GM23338 (cell line): ENCODE results near the gene ALG9. TPM values are rescaled to one million over a fixed set of nuclear protein-coding genes. Genes with fewer than 3 reads are reported as not detected.

Source experiments
- ATAC-seq: fragments of 200-7000 bp; cut with Tn5 transposase; 3 replicates; pipeline ENCODE4 v1.9.1; 2020
- DNase-seq: peaks from one replicate; pipeline ENCODE4 v3.0.0-alpha.2; 2015; ENCODE audit warnings: low spot score
- H2AFZ ChIP-seq: fragments of 200-600 bp; sonication (generic); 2 replicates; pipeline ENCODE4 v1.8.0; 2016; ENCODE audit warnings: antibody characterized with exemption, mild to moderate bottlenecking, moderate library complexity
- H3F3A ChIP-seq: fragments of 200-600 bp; sonication (generic); replicated peaks from 2 replicates; pipeline ENCODE4 v1.8.0; 2017; ENCODE audit warnings: antibody characterized with exemption, mixed run types, low read depth
- H3K27ac ChIP-seq: fragments of 200-600 bp; sonication (generic); 2 replicates; pipeline ENCODE4 v1.6.1; 2016; ENCODE audit warnings: low read depth
- H3K27me3 ChIP-seq: fragments of 200-600 bp; sonication (generic); 2 replicates; pipeline ENCODE4 v1.8.0; 2016; ENCODE audit warnings: mild to moderate bottlenecking, mixed run types, moderate library complexity; ENCODE audit not compliant: insufficient read depth
- H3K36me3 ChIP-seq: fragments of 200-600 bp; sonication (generic); 2 replicates; pipeline ENCODE4 v1.8.0; 2016; ENCODE audit warnings: mild to moderate bottlenecking; ENCODE audit not compliant: insufficient read depth
- H3K4me1 ChIP-seq: fragments of 200-600 bp; sonication (generic); 2 replicates; pipeline ENCODE4 v1.8.0; 2016; ENCODE audit warnings: mild to moderate bottlenecking, moderate library complexity; ENCODE audit not compliant: insufficient read depth
- H3K4me2 ChIP-seq: fragments of 200-600 bp; sonication (generic); 2 replicates; pipeline ENCODE4 v1.7.1; 2017; ENCODE audit warnings: mixed run types
- H3K4me3 ChIP-seq: fragments of 200-600 bp; sonication (generic); 2 replicates; pipeline ENCODE4 v1.6.1; 2016; ENCODE audit warnings: mixed run types
- H3K79me2 ChIP-seq: fragments of 200-600 bp; sonication (generic); replicated peaks from 2 replicates; pipeline ENCODE4 v1.8.0; 2017; ENCODE audit warnings: mild to moderate bottlenecking; ENCODE audit not compliant: insufficient read depth
- H3K9me2 ChIP-seq: fragments of 200-600 bp; sonication (generic); 2 replicates; pipeline ENCODE4 v1.8.0; 2017; ENCODE audit not compliant: insufficient read depth
- H4K20me1 ChIP-seq: fragments of 200-600 bp; sonication (generic); replicated peaks from 2 replicates; pipeline ENCODE4 v1.8.0; 2017; ENCODE audit warnings: mild to moderate bottlenecking; ENCODE audit not compliant: insufficient read depth
- H3K27ac Mint-ChIP-seq: 2 replicates; pipeline ENCODE4 v1.8.0; 2020; ENCODE audit warnings: inconsistent platforms, mild to moderate bottlenecking, moderate library complexity, mixed read lengths
- H3K27me3 Mint-ChIP-seq: 3 replicates; pipeline ENCODE4 v1.8.0; 2022; ENCODE audit warnings: low read depth, mild to moderate bottlenecking, moderate library complexity, mixed read lengths, inconsistent platforms; ENCODE audit not compliant: insufficient read depth, poor library complexity
- H3K36me3 Mint-ChIP-seq: 3 replicates; pipeline ENCODE4 v1.8.0; 2021; ENCODE audit warnings: low read depth, mild to moderate bottlenecking, inconsistent platforms, moderate library complexity, mixed read lengths
- H3K4me1 Mint-ChIP-seq: 3 replicates; pipeline ENCODE4 v1.8.0; 2020; ENCODE audit warnings: mild to moderate bottlenecking, inconsistent platforms, mixed read lengths
- H3K4me3 Mint-ChIP-seq: 3 replicates; pipeline ENCODE4 v1.8.0; 2021; ENCODE audit warnings: moderate library complexity, mild to moderate bottlenecking, inconsistent platforms, mixed read lengths
- H3K9me3 Mint-ChIP-seq: 3 replicates; pipeline ENCODE4 v1.8.0; 2020; ENCODE audit warnings: moderate library complexity, mild to moderate bottlenecking, inconsistent platforms, mixed read lengths
- CREB1 ChIP-seq: fragments of 250-450 bp; sonication (Bioruptor Pico); IDR thresholded peaks from 2 replicates; pipeline ENCODE4 v1.5.0; 2020; ENCODE audit warnings: low read depth, mild to moderate bottlenecking, moderate library complexity
- EZH2 ChIP-seq: fragments of 200-600 bp; sonication (generic); IDR thresholded peaks from one replicate; pipeline ENCODE4 v1.8.0; 2017; ENCODE audit warnings: antibody characterized with exemption, mild to moderate bottlenecking, low read depth; ENCODE audit not compliant: unreplicated experiment
- EZH2phosphoT487 ChIP-seq: fragments of 200-600 bp; sonication (generic); IDR thresholded peaks from one replicate; pipeline ENCODE4 v1.8.1; 2018; ENCODE audit warnings: antibody characterized with exemption; ENCODE audit not compliant: unreplicated experiment
- JUNB ChIP-seq: IDR thresholded peaks from one replicate; pipeline ENCODE4 v1.6.1; 2016; ENCODE audit warnings: antibody characterized with exemption; ENCODE audit not compliant: unreplicated experiment
- NANOG ChIP-seq: IDR thresholded peaks from 2 replicates; pipeline ENCODE4 v1.6.1; 2016; ENCODE audit warnings: antibody characterized with exemption, borderline replicate concordance
- POLR2AphosphoS5 ChIP-seq: IDR thresholded peaks from 2 replicates; pipeline ENCODE4 v1.6.1; 2016; ENCODE audit warnings: antibody characterized with exemption, low read depth
- STAT1 ChIP-seq: IDR thresholded peaks from one replicate; pipeline ENCODE4 v1.6.1; 2016; ENCODE audit warnings: antibody characterized with exemption; ENCODE audit not compliant: unreplicated experiment
- ZNF114 ChIP-seq: fragments of 250-450 bp; sonication (Bioruptor Pico); IDR thresholded peaks from 2 replicates; pipeline ENCODE4 v1.5.0; 2020; ENCODE audit warnings: mild to moderate bottlenecking, moderate library complexity
- ZNF331 ChIP-seq: fragments of 250-450 bp; sonication (Bioruptor Pico); IDR thresholded peaks from 2 replicates; pipeline ENCODE4 v1.5.0; 2020; ENCODE audit warnings: low read depth, mild to moderate bottlenecking, moderate library complexity
- polyA plus RNA-seq: library from polyadenylated mRNA; unstranded; fragments of >200 nt; fragmentation: Nextera tagmentation; extraction: Ambion mirVana; gene quantifications from 2 replicates; pipeline ENCODE4 v1.2.1, GENCODE V29; 2016
- total RNA-seq: library from RNA; depleted of rRNA; stranded (reverse); fragments of >200 nt; shearing (Covaris generic); gene quantifications from 2 replicates; pipeline ENCODE4 v1.2.3, GENCODE V29; 2014
- TF ChIP-seq, protein P1 (sequence below), 2 experiments: fragments of 200-600 bp in 1 of 2; sonication (generic) in 1 of 2; conservative IDR thresholded peaks; 2 replicates each; pipeline versions ENCODE4 v1.5.1 to v1.6.1; 2016 to 2017; ENCODE audit warnings: antibody characterized with exemption in 2 of 2, low read depth in 2 of 2, mild to moderate bottlenecking in 2 of 2, moderate library complexity in 1 of 2
- TF ChIP-seq, protein P2 (sequence below): fragments of 250-450 bp; sonication (Bioruptor Pico); IDR thresholded peaks from 2 replicates; pipeline ENCODE4 v1.5.0; 2020; ENCODE audit warnings: mild to moderate bottlenecking, moderate library complexity
- TF ChIP-seq, protein P3 (sequence below): IDR thresholded peaks from one replicate; pipeline ENCODE4 v1.6.1; 2018; ENCODE audit warnings: antibody characterized with exemption; ENCODE audit not compliant: unreplicated experiment
- TF ChIP-seq, protein P4 (sequence below): IDR thresholded peaks from 2 replicates; pipeline ENCODE4 v1.6.1; 2016; ENCODE audit warnings: antibody characterized with exemption

Gene ALG9
- total and polyA plus RNA-seq, 2 experiments from 2014 or later, result 25.4 to 31.1 TPM

DNA sequence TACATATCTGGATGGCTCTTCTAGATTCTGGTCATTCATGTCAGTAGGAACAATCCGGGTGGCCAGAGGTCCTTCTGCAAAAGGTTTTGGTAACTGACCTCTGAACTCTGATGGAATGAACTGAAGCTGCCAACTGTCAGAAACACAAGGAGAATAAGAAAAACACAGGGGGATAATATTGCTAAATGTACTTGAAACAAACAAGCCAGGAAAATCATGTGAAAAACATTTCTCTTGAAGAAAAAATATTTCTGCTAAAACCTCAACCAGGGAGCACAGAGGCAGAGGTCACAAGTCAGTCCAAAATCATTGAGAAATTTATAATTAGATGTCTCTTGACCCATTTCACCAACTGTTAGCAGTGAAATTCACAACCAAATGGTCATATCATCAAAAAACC is 35.2 kb downstream of the ALG9 start:
- H3K4me1 ChIP-seq, result peaks cover 5% of the 10 kb centered on the region; the same call in 1 of the 2 replicates
- H3K4me3 ChIP-seq, result no peak overlapping the region
- peaks cover 4% of the 10 kb centered on the region; the same call in 1 of the 3 replicates for H3K36me3 Mint-ChIP-seq
- H3K9me2 ChIP-seq, result no peaks in the 10 kb centered on the region
- no peak overlapping the region for H3K4me3 Mint-ChIP-seq
- H3K36me3 ChIP-seq, result no peaks in the 10 kb centered on the region
- no peak for TF ChIP-seq EZH2phosphoT487
- no peak for TF ChIP-seq NANOG
- TF ChIP-seq, protein P1, sequence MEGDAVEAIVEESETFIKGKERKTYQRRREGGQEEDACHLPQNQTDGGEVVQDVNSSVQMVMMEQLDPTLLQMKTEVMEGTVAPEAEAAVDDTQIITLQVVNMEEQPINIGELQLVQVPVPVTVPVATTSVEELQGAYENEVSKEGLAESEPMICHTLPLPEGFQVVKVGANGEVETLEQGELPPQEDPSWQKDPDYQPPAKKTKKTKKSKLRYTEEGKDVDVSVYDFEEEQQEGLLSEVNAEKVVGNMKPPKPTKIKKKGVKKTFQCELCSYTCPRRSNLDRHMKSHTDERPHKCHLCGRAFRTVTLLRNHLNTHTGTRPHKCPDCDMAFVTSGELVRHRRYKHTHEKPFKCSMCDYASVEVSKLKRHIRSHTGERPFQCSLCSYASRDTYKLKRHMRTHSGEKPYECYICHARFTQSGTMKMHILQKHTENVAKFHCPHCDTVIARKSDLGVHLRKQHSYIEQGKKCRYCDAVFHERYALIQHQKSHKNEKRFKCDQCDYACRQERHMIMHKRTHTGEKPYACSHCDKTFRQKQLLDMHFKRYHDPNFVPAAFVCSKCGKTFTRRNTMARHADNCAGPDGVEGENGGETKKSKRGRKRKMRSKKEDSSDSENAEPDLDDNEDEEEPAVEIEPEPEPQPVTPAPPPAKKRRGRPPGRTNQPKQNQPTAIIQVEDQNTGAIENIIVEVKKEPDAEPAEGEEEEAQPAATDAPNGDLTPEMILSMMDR (conservative IDR thresholded peaks at IDR 0.05; ENCODE audit: low read depth in 2 of 2), result no peak
- no peak for TF ChIP-seq EZH2
- TF ChIP-seq, protein P2, sequence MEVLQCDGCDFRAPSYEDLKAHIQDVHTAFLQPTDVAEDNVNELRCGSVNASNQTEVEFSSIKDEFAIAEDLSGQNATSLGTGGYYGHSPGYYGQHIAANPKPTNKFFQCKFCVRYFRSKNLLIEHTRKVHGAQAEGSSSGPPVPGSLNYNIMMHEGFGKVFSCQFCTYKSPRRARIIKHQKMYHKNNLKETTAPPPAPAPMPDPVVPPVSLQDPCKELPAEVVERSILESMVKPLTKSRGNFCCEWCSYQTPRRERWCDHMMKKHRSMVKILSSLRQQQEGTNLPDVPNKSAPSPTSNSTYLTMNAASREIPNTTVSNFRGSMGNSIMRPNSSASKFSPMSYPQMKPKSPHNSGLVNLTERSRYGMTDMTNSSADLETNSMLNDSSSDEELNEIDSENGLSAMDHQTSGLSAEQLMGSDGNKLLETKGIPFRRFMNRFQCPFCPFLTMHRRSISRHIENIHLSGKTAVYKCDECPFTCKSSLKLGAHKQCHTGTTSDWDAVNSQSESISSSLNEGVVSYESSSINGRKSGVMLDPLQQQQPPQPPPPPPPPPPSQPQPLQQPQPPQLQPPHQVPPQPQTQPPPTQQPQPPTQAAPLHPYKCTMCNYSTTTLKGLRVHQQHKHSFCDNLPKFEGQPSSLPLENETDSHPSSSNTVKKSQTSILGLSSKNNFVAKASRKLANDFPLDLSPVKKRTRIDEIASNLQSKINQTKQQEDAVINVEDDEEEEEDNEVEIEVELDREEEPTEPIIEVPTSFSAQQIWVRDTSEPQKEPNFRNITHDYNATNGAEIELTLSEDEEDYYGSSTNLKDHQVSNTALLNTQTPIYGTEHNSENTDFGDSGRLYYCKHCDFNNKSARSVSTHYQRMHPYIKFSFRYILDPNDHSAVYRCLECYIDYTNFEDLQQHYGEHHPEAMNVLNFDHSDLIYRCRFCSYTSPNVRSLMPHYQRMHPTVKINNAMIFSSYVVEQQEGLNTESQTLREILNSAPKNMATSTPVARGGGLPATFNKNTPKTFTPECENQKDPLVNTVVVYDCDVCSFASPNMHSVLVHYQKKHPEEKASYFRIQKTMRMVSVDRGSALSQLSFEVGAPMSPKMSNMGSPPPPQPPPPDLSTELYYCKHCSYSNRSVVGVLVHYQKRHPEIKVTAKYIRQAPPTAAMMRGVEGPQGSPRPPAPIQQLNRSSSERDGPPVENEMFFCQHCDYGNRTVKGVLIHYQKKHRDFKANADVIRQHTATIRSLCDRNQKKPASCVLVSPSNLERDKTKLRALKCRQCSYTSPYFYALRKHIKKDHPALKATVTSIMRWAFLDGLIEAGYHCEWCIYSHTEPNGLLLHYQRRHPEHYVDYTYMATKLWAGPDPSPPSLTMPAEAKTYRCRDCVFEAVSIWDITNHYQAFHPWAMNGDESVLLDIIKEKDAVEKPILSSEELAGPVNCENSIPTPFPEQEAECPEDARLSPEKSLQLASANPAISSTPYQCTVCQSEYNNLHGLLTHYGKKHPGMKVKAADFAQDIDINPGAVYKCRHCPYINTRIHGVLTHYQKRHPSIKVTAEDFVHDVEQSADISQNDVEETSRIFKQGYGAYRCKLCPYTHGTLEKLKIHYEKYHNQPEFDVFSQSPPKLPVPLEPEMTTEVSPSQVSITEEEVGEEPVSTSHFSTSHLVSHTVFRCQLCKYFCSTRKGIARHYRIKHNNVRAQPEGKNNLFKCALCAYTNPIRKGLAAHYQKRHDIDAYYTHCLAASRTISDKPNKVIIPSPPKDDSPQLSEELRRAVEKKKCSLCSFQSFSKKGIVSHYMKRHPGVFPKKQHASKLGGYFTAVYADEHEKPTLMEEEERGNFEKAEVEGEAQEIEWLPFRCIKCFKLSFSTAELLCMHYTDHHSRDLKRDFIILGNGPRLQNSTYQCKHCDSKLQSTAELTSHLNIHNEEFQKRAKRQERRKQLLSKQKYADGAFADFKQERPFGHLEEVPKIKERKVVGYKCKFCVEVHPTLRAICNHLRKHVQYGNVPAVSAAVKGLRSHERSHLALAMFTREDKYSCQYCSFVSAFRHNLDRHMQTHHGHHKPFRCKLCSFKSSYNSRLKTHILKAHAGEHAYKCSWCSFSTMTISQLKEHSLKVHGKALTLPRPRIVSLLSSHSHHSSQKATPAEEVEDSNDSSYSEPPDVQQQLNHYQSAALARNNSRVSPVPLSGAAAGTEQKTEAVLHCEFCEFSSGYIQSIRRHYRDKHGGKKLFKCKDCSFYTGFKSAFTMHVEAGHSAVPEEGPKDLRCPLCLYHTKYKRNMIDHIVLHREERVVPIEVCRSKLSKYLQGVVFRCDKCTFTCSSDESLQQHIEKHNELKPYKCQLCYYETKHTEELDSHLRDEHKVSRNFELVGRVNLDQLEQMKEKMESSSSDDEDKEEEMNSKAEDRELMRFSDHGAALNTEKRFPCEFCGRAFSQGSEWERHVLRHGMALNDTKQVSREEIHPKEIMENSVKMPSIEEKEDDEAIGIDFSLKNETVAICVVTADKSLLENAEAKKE, result no peak
- TF ChIP-seq ZNF114 (CRISPR knock-in tag), result no peak
- no peak for TF ChIP-seq POLR2AphosphoS5
- no peak for TF ChIP-seq STAT1
- TF ChIP-seq, protein P3, sequence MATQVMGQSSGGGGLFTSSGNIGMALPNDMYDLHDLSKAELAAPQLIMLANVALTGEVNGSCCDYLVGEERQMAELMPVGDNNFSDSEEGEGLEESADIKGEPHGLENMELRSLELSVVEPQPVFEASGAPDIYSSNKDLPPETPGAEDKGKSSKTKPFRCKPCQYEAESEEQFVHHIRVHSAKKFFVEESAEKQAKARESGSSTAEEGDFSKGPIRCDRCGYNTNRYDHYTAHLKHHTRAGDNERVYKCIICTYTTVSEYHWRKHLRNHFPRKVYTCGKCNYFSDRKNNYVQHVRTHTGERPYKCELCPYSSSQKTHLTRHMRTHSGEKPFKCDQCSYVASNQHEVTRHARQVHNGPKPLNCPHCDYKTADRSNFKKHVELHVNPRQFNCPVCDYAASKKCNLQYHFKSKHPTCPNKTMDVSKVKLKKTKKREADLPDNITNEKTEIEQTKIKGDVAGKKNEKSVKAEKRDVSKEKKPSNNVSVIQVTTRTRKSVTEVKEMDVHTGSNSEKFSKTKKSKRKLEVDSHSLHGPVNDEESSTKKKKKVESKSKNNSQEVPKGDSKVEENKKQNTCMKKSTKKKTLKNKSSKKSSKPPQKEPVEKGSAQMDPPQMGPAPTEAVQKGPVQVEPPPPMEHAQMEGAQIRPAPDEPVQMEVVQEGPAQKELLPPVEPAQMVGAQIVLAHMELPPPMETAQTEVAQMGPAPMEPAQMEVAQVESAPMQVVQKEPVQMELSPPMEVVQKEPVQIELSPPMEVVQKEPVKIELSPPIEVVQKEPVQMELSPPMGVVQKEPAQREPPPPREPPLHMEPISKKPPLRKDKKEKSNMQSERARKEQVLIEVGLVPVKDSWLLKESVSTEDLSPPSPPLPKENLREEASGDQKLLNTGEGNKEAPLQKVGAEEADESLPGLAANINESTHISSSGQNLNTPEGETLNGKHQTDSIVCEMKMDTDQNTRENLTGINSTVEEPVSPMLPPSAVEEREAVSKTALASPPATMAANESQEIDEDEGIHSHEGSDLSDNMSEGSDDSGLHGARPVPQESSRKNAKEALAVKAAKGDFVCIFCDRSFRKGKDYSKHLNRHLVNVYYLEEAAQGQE, result no peak
- no peak for TF ChIP-seq CREB1 (CRISPR knock-in tag)
- TF ChIP-seq JUNB, result no peak
- TF ChIP-seq, protein P4, sequence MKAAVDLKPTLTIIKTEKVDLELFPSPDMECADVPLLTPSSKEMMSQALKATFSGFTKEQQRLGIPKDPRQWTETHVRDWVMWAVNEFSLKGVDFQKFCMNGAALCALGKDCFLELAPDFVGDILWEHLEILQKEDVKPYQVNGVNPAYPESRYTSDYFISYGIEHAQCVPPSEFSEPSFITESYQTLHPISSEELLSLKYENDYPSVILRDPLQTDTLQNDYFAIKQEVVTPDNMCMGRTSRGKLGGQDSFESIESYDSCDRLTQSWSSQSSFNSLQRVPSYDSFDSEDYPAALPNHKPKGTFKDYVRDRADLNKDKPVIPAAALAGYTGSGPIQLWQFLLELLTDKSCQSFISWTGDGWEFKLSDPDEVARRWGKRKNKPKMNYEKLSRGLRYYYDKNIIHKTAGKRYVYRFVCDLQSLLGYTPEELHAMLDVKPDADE, result no peak
- no peak for TF ChIP-seq ZNF331 (CRISPR knock-in tag)
- H3K9me3 Mint-ChIP-seq, result no peaks in the 10 kb centered on the region
- no peak overlapping the region for H3K27ac ChIP-seq
- no peaks in the 10 kb centered on the region for H4K20me1 ChIP-seq
- H3K4me1 Mint-ChIP-seq, result peaks cover 12% of the 10 kb centered on the region; the same call in 2 of the 3 replicates
- H3K27ac Mint-ChIP-seq, result no peak overlapping the region
- no peak for DNase-seq
- ATAC-seq, result no peak
- H3K27me3 Mint-ChIP-seq, result no peaks in the 10 kb centered on the region
- no peaks in the 10 kb centered on the region for H3F3A ChIP-seq
- no peak overlapping the region for H2AFZ ChIP-seq
- no peaks in the 10 kb centered on the region for H3K79me2 ChIP-seq
- H3K27me3 ChIP-seq, result no peaks in the 10 kb centered on the region
- H3K4me2 ChIP-seq, result no peak overlapping the region
